ENCODE data around the gene RBM3. TPM values are rescaled to one million over a fixed set of nuclear protein-coding genes. Genes with fewer than 3 reads are reported as not detected.
"Not testable (repeated sequence)": the region's sequence is repeated elsewhere in the genome, so short reads cannot be mapped to it uniquely, and the experiment has no call there.

Gene RBM3
- total RNA-seq, 1 experiment from 2014 or later = 354 TPM

DNA sequence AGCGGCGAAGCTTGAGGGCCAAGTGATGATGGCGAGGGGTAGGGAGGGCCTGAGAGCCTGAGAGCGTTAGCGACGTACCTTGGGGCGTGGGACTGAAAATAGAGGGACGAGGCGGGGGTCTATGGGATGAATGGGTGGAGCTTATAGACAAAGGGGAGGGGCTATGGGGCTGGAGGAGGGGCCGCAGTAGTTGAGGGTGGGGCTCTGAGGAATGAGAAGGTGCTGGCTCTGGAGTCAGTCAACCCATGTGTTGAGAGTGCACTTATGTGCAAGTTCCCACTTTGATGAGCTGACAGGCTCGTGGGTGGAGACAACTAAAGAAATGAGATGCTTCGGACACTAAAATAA lies 34.3 kb upstream of the RBM3 start:
- H3K27ac Mint-ChIP-seq (ENCODE audit: low read depth, unreplicated experiment) = peak overlapping the region; percentile 87
- peaks cover 15% of the 10 kb centered on the region for H3K9me3 Mint-ChIP-seq (ENCODE audit: unreplicated experiment)
- peak; percentile 38 for DNase-seq (ENCODE audit: unreplicated experiment)
- ChIA-PET CTCF (interaction anchor here (0.6 to 1.3 kb wide), 7 partner anchors 9 to 219 kb away, joined by 3 to 6 read pairs (median 3); no protein-coding TSS in a partner anchor), POLR2A (interaction anchor here (0.6 to 2.6 kb wide), 16 partner anchors 10 to 457 kb away, joined by 3 to 17 read pairs (median 5); partner anchors contain the start of genes EBP, FTSJ1 and RBM3)
- H3K4me3 Mint-ChIP-seq (ENCODE audit: unreplicated experiment) = peak overlapping the region; percentile 83
- TF ChIP-seq, protein P1, sequence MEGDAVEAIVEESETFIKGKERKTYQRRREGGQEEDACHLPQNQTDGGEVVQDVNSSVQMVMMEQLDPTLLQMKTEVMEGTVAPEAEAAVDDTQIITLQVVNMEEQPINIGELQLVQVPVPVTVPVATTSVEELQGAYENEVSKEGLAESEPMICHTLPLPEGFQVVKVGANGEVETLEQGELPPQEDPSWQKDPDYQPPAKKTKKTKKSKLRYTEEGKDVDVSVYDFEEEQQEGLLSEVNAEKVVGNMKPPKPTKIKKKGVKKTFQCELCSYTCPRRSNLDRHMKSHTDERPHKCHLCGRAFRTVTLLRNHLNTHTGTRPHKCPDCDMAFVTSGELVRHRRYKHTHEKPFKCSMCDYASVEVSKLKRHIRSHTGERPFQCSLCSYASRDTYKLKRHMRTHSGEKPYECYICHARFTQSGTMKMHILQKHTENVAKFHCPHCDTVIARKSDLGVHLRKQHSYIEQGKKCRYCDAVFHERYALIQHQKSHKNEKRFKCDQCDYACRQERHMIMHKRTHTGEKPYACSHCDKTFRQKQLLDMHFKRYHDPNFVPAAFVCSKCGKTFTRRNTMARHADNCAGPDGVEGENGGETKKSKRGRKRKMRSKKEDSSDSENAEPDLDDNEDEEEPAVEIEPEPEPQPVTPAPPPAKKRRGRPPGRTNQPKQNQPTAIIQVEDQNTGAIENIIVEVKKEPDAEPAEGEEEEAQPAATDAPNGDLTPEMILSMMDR (IDR thresholded peaks at IDR 0.05; ENCODE audit: unreplicated experiment) = no peak
- H3K4me1 Mint-ChIP-seq (ENCODE audit: insufficient read depth, unreplicated experiment) = peaks cover 11% of the 10 kb centered on the region
- H3K36me3 Mint-ChIP-seq (ENCODE audit: insufficient read depth, unreplicated experiment) = peaks cover 39% of the 10 kb centered on the region
- no TSS peak for BruUV-seq (replicated peaks)
- intact Hi-C loops (cut with micrococcal nuclease) = no loop called here
- H3K27me3 Mint-ChIP-seq (ENCODE audit: insufficient read depth, unreplicated experiment) = no peaks in the 10 kb centered on the region

DNA sequence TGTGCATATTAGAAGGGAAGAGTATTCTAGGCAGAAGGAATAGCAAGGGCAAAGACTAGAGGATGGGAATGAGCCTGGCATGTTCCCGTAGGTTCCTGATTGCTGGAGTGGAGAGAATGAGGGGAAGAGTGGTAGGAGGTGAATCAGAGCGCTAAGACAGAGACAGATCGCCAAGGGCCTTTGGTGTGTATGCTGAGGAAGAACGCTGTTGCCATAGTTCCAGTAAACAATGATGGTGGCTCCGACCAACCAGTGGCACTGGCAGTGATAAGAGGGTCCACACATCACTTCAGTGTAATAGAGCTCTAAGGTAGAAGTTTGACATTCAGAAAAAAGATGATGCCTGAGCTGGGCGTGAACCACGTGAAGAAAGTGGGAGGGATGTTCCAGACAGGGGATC lies 33.8 kb upstream of the RBM3 start:
- H3K9me3 Mint-ChIP-seq (ENCODE audit: unreplicated experiment) = peaks cover 15% of the 10 kb centered on the region
- peak overlapping the region; percentile 87 for H3K27ac Mint-ChIP-seq (ENCODE audit: low read depth, unreplicated experiment)
- no peak for DNase-seq (ENCODE audit: unreplicated experiment)
- no peaks in the 10 kb centered on the region for H3K27me3 Mint-ChIP-seq (ENCODE audit: insufficient read depth, unreplicated experiment)
- H3K36me3 Mint-ChIP-seq (ENCODE audit: insufficient read depth, unreplicated experiment) = peaks cover 44% of the 10 kb centered on the region
- ChIA-PET POLR2A (interaction anchor here (0.6 to 2.6 kb wide), 15 partner anchors 10 to 457 kb away, joined by 3 to 17 read pairs (median 5); partner anchors contain the start of genes EBP, FTSJ1 and RBM3), CTCF (interaction anchor here (0.6 to 1.3 kb wide), 8 partner anchors 8 to 219 kb away, joined by 3 to 6 read pairs (median 3); no protein-coding TSS in a partner anchor)
- BruUV-seq (replicated peaks) = TSS peak; percentile 28
- H3K4me1 Mint-ChIP-seq (ENCODE audit: insufficient read depth, unreplicated experiment) = peaks cover 11% of the 10 kb centered on the region
- TF ChIP-seq, protein P1 (IDR thresholded peaks at IDR 0.05; ENCODE audit: unreplicated experiment) = no peak
- H3K4me3 Mint-ChIP-seq (ENCODE audit: unreplicated experiment) = peak overlapping the region; percentile 83
- intact Hi-C loops (cut with micrococcal nuclease) = no loop called here

DNA sequence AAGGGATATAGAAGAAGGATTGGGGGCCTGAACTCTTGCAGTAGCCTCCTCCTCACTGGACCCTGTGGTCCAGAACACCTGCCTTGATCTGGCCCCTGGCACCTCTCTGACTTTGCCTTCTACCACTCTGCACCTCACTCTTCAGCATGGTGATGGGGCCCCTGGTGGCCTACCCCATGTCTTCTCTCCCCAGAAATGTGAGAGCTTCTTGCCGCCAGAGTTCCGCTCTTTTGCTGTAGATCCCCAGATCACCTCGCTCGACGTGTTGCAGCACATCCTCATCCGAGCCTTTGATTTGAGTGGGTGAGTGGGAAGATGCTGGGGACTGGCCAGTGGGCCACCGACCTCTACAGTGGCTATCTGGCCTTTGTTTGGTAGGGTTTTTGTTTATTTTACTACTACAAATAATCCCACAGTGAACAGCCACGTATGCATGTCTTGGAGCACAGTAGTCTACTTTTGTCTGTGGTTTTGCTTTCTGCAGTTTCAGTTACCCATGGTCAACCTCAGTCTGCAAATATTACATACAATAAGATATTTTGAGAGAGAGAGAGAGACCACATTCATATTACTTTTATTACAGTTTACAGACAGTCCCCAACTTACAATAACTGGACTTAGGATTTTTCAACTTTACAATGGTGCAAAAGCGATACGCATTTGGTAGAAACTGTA lies 33.0 kb upstream of the RBM3 start:
- no peak overlapping the region for H3K27ac Mint-ChIP-seq (ENCODE audit: low read depth, unreplicated experiment)
- peak overlapping the region; percentile 83 for H3K4me3 Mint-ChIP-seq (ENCODE audit: unreplicated experiment)
- CTCF ChIA-PET = interaction anchor here (0.6 kb wide), 1 partner anchor 51 kb away, joined by 3 read pairs; no protein-coding TSS in a partner anchor
- intact Hi-C loops (cut with micrococcal nuclease) = no loop called here
- H3K9me3 Mint-ChIP-seq (ENCODE audit: unreplicated experiment) = peaks cover 15% of the 10 kb centered on the region
- no TSS peak for BruUV-seq (replicated peaks)
- POLR2A ChIA-PET = interaction anchor here (0.6 to 2.2 kb wide), 3 partner anchors 17 to 51 kb away, joined by 3 to 7 read pairs (median 7); no protein-coding TSS in a partner anchor
- H3K36me3 Mint-ChIP-seq (ENCODE audit: insufficient read depth, unreplicated experiment) = peaks cover 48% of the 10 kb centered on the region
- H3K4me1 Mint-ChIP-seq (ENCODE audit: insufficient read depth, unreplicated experiment) = peaks cover 11% of the 10 kb centered on the region
- no peak for DNase-seq (ENCODE audit: unreplicated experiment)
- H3K27me3 Mint-ChIP-seq (ENCODE audit: insufficient read depth, unreplicated experiment) = no peaks in the 10 kb centered on the region
- TF ChIP-seq, protein P1 (IDR thresholded peaks at IDR 0.05; ENCODE audit: unreplicated experiment) = no peak

DNA sequence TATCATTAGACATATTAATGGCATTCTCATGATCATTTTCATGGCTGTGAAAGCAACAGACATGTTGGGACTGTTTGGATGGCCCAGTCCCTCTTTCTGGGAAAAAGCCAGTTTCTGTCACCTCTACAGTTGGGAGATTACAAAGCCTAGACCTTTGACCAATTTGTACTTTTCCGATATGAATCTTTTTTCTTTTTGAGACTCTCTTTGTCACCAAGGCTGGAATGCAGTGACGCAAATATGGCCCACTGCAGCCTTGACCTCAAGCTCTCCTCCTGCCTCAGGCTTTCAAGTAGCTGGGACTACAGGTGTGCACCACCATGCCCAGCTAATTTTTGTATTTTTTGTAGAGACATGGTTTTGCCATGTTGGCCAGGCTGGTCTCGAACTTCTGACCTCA lies 25.4 kb upstream of the RBM3 start:
- no peak overlapping the region for H3K4me3 Mint-ChIP-seq (ENCODE audit: unreplicated experiment)
- no peak overlapping the region for H3K27ac Mint-ChIP-seq (ENCODE audit: low read depth, unreplicated experiment)
- intact Hi-C loops (cut with micrococcal nuclease) = no loop called here
- DNase-seq (ENCODE audit: unreplicated experiment) = no peak
- ChIA-PET POLR2A (no interaction called here), CTCF (interaction anchor here (1.2 kb wide), 1 partner anchor 9 kb away, joined by 5 read pairs; the partner anchor contains the start of gene TBC1D25)
- H3K27me3 Mint-ChIP-seq (ENCODE audit: insufficient read depth, unreplicated experiment) = no peaks in the 10 kb centered on the region
- no TSS peak for BruUV-seq (replicated peaks)
- H3K36me3 Mint-ChIP-seq (ENCODE audit: insufficient read depth, unreplicated experiment) = peaks cover 61% of the 10 kb centered on the region
- H3K4me1 Mint-ChIP-seq (ENCODE audit: insufficient read depth, unreplicated experiment) = peaks cover 6% of the 10 kb centered on the region
- TF ChIP-seq, protein P1 (IDR thresholded peaks at IDR 0.05; ENCODE audit: unreplicated experiment) = no peak
- peaks cover 6% of the 10 kb centered on the region for H3K9me3 Mint-ChIP-seq (ENCODE audit: unreplicated experiment)

DNA sequence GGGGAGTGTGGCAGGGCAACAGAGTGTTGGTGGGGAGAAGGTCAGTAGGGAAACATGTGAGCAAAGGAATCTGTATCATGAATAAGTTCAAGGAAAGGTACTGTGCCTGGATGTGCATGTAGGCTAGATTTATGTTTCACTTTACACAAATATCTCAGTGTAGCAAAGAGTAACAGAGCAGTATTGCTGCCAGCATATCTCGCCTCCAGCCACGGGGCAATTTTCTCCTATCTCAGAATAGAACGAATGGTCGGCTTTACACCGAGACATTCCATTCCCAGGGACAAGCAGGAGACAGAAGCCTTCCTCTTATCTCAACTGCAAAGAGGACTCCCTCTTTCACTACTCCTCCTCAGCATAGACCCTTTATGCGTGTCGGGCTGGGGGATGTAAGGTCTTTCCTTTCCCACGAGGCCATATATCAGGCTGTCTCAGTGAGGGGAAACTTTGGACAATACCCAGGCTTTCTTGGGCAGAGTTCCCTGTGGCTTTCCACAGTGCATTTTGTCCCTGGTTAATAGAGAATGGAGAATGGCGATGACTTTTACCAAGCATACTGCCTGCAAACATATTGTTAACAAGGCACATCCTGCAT lies 18.5 kb upstream of the RBM3 start:
- CTCF ChIA-PET; H3K27ac Mint-ChIP-seq (ENCODE audit: low read depth, unreplicated experiment); BruUV-seq (replicated peaks); H3K9me3 Mint-ChIP-seq (ENCODE audit: unreplicated experiment); H3K4me1 Mint-ChIP-seq (ENCODE audit: insufficient read depth, unreplicated experiment); POLR2A ChIA-PET; DNase-seq (ENCODE audit: unreplicated experiment); H3K27me3 Mint-ChIP-seq (ENCODE audit: insufficient read depth, unreplicated experiment); H3K4me3 Mint-ChIP-seq (ENCODE audit: unreplicated experiment); intact Hi-C loops (cut with micrococcal nuclease): not testable (repeated sequence)
- H3K36me3 Mint-ChIP-seq (ENCODE audit: insufficient read depth, unreplicated experiment) = peaks cover 48% of the 10 kb centered on the region
